NCI-H460 (cell line): ENCODE results near the gene GTPBP1. TPM values are rescaled to one million over a fixed set of nuclear protein-coding genes. Genes with fewer than 3 reads are reported as not detected.
A peak's percentile ranks its signal among the peaks of the same experiment; 100 is the strongest.

ENCODE experiments used
- DNase-seq: peaks from one replicate; pipeline ENCODE4 v3.0.0-alpha.2; 2016; ENCODE audit warnings: low read depth; ENCODE audit errors: extremely low read depth
- total RNA-seq: library from RNA; depleted of rRNA; stranded (reverse); fragments of >200 nt; shearing (Covaris generic); gene quantifications from 2 replicates; pipeline ENCODE4 v1.2.3, GENCODE V29; 2014

GTPBP1 gene
- total RNA-seq, 1 experiment from 2014 or later = 9.8 TPM

- DNase-seq = no peak
Measured at GRCh38 chr22:38724176-38724575, 18.4 kb downstream of the GTPBP1 start.

- peak; percentile 7 for DNase-seq
Measured at GRCh38 chr22:38724926-38725571, 19.3 kb downstream of the GTPBP1 start.

- DNase-seq = no peak
Measured at GRCh38 chr22:38725900-38726655, 20.3 kb downstream of the GTPBP1 start.

- no peak for DNase-seq
Measured at GRCh38 chr22:38727123-38727522, 21.4 kb downstream of the GTPBP1 start.

GRCh38 chr22:38727530-38728451 lies 22.0 kb downstream of the GTPBP1 start:
- no peak for DNase-seq

GRCh38 chr22:38728871-38729796 lies 23.4 kb downstream of the GTPBP1 start:
- no peak for DNase-seq

- no peak for DNase-seq
Measured at GRCh38 chr22:38729946-38730345, 24.2 kb downstream of the GTPBP1 start.

GRCh38 chr22:38730411-38730871 lies 24.7 kb downstream of the GTPBP1 start:
- DNase-seq = no peak

- no peak for DNase-seq
Measured at GRCh38 chr22:38731703-38732161, 26.0 kb downstream of the GTPBP1 start.

GRCh38 chr22:38732251-38732815 lies 26.6 kb downstream of the GTPBP1 start:
- no peak for DNase-seq

GRCh38 chr22:38733329-38733723 lies 27.6 kb downstream of the GTPBP1 start:
- DNase-seq = peak; percentile 12

GRCh38 chr22:38733724-38734381 lies 28.1 kb downstream of the GTPBP1 start:
- no peak for DNase-seq

- no peak for DNase-seq
Measured at GRCh38 chr22:38734421-38735100, 28.8 kb downstream of the GTPBP1 start.

- no peak for DNase-seq
Measured at GRCh38 chr22:38735126-38735464, 29.4 kb downstream of the GTPBP1 start.

- DNase-seq = no peak
Measured at GRCh38 chr22:38735465-38736256, 29.9 kb downstream of the GTPBP1 start.

GRCh38 chr22:38736257-38736570 lies 30.5 kb downstream of the GTPBP1 start:
- DNase-seq = no peak

- no peak for DNase-seq
Measured at GRCh38 chr22:38737302-38738060, 31.7 kb downstream of the GTPBP1 start.
